GM19452 (cell line): ENCODE measurements around the gene TUT4.

ENCODE experiments used
- ATAC-seq: cut with Tn5 transposase; IDR thresholded peaks from one replicate; pipeline ENCODE4 v1.9.1; 2021; ENCODE audit not compliant: unreplicated experiment

Gene TUT4

GRCh38 chr1:52532731-52533327, 20.1 kb downstream of the TUT4 start:
- no peak for ATAC-seq

DNA sequence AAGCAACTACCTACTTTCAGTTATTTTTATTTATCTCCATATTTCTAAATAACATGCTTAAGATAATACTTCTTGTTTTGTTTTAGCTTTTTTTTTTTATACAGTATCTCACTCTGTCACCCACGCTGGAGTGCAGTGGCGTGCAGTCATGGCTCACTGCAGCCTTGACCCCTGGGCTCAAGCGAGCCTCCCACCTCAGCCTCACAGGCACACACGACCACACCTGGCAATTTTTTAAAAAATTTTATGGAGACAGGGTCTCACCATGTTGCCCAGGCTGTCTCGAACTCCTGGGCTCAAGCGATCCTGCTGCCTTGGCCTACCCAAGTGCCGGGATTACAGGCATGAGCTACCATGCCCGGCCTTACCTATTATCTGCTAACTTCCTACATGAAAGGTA, 20.6 kb downstream of the TUT4 start:
- ATAC-seq, result no peak

GRCh38 chr1:52531249-52531872, 21.5 kb downstream of the TUT4 start:
- no peak for ATAC-seq

GRCh38 chr1:52530563-52531144, 22.2 kb downstream of the TUT4 start:
- no peak for ATAC-seq

GRCh38 chr1:52523376-52523775, 29.5 kb downstream of the TUT4 start:
- ATAC-seq, result no peak

DNA sequence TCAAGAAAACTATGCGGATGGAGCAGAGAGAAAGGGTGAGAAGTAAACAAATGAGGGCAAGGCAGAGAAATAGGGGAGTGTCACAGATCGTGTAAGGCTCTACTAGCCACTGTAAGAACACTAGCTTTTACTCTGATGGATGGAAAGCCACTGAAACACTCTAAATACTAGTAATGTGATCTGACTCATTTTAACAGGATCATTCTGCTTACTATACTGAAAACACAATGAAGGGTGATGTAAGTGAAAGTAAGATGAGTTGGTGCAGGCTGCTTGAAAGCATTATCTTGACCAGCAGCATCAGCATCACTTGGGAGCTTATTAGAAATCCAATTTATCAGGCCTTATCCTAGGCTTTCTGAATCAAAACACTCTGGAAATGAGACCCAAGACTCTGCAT, 32.7 kb downstream of the TUT4 start:
- ATAC-seq, result no peak

DNA sequence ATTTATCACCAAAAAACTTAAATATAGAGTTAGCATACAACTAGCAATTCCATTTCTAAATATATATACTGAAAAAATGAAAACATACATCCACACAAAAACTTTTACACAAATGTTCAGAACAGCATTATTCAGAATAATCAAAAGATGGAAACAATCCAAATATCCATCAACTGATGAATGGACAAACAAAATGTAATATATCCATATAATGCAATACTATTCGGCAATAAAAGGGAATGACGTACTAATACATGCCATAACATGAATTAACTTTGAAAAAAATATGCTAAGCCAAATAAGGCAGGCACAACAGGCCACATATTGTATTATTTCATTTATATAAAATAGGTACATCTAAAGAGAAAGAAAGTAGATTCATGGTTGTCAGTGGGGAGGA, 33.9 kb downstream of the TUT4 start:
- ATAC-seq, result no peak

- ATAC-seq, result no peak
Observed at GRCh38 chr1:52511851-52512615, 40.9 kb downstream of the TUT4 start.

GRCh38 chr1:52511439-52511838, 41.5 kb downstream of the TUT4 start:
- ATAC-seq, result no peak

GRCh38 chr1:52506920-52507546, 45.9 kb downstream of the TUT4 start:
- no peak for ATAC-seq

GRCh38 chr1:52506349-52506748, 46.5 kb downstream of the TUT4 start:
- ATAC-seq, result no peak

- ATAC-seq, result no peak
Observed at GRCh38 chr1:52504720-52505119, 48.2 kb downstream of the TUT4 start.

- ATAC-seq, result no peak
Observed at GRCh38 chr1:52503706-52504105, 49.2 kb downstream of the TUT4 start.

DNA sequence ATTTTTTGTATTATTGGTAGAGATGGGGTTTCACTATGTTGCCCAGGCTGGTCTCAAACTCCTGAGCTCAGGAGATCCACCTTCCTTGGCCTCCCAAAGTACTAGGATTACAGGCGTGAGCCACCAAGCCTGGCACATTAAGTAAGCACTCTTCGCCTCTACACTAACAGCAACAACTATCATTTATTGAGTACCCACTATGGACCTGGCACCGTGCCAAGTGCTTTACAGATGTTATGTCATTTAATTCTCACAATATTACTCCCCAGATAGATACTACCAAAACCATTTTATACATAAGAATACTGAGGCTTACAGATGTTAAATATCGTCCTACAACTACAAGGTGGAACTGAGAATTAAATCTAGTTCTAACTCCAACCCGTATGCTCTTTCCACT, 50.1 kb downstream of the TUT4 start:
- ATAC-seq, result no peak

- ATAC-seq, result no peak
Observed at GRCh38 chr1:52487632-52488031, 65.3 kb downstream of the TUT4 start.

DNA sequence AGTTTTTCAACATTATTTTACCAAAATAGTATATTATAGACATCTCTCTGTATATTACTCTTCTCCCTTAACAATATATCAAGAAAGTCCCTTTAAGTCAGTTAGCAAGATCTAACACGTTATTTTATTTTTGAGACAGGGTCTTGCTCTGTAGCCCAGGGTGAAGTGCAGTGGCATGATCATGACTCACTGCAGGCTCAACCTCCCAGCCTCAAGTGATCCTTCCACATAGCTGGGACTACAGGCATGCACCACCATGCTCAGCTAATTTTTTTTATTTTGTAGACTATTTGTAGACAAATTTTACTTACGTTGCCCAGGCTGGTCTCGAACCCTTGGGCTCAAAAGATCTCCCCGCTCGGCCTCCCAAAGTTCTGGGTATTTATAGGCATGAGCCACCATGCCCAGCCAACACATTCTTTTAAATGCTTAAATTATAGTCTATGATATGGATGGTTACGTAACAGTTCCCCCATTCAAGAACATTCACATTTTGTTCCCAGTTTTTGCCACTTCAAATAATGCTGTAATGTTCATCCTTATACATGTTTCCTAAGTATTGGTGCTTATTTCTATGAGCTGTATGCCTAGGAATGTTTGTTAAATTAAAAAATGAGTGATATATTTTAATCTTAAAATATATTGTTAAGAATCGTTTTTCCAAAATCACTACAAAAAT, 70.4 kb downstream of the TUT4 start:
- no peak for ATAC-seq

GRCh38 chr1:52479076-52479475, 73.8 kb downstream of the TUT4 start:
- ATAC-seq, result no peak

DNA sequence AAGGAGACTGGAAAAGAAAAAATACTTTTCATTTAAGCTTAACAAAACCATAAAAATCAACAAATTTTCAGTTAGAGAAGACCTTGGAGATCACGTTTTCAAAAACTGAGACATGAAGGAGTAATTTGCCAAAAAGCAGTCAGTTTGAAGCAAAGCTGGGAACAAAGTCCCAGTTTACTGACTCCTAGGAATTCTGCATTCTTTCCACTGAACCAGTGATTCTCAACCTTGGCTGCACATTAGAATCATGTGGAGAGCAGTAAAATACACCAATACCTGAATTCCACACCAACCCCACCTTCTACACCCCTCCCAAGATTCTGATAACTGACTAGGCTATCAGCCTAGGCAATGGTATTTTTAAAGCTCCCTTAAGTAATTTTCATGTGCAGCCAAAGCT, 75.0 kb downstream of the TUT4 start:
- no peak for ATAC-seq

GRCh38 chr1:52476943-52477342, 75.9 kb downstream of the TUT4 start:
- ATAC-seq, result no peak

- no peak for ATAC-seq
Observed at GRCh38 chr1:52474807-52475206, 78.1 kb downstream of the TUT4 start.

DNA sequence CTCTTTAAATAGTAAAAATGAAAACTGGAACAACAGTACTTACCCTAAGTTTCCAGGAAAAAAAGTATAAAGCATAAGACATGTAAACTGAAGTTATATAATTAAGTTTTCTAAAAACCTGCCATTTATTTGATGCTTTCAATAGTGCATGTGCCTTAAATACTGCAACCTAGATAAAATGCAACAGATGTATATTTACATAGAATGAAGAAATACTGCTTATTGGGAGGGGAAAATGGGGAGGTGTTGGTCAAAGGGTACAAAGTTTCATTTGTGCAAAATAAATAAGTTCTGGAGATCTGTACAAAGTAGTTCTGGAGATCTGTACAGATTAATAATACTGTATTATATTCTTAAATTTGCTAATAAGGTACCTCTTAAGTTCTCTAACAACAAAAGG, 79.9 kb downstream of the TUT4 start:
- ATAC-seq, result no peak
